ENCODE measurements around the gene SIAH3. TPM values are rescaled to one million over a fixed set of nuclear protein-coding genes. Genes with fewer than 3 reads are reported as not detected.

SIAH3 gene
- polyA plus RNA-seq, 1 experiment: not detected

GRCh38 chr13:45831851-45832250, 19.7 kb downstream of the SIAH3 start:
- no peak for TF ChIP-seq CTCF (IDR thresholded peaks at IDR 0.05; ENCODE audit: insufficient read depth, low read depth, low read length)
- H3K36me3 ChIP-seq (ENCODE audit: control insufficient read depth, insufficient read depth, low read length): no peaks in the 10 kb centered on the region
- ChIA-PET POLR2A (no interaction called here), CTCF (no interaction called here)
- H3K27me3 ChIP-seq (ENCODE audit: control insufficient read depth, insufficient read depth, low read length): no peaks in the 10 kb centered on the region
- no peak for DNase-seq (ENCODE audit: low read depth)
- H3K4me3 ChIP-seq (ENCODE audit: low read depth, low read length): no peak overlapping the region

DNA sequence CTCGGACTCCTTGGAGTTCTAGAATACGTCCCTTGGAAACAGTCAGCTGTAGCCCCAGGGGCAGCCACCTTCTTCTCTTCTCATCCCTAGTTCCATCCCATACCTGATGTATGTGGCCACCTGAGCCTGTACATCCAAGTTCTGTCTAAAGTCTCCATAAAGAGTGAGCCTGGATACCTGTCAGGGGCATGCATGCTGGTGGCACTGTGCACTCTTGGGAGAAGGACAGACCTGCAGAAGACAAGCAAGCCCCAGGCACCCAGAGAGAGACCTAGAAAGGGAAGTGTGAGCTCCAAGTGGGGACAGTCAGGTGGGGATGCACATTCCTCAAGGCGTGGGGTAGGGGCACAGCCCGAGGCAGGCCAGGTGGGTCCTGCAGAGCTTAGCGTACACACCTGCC, 21.4 kb downstream of the SIAH3 start:
- H3K4me3 ChIP-seq (ENCODE audit: low read depth, low read length): no peak overlapping the region
- no peak for DNase-seq (ENCODE audit: low read depth)
- POLR2A ChIA-PET: no interaction called here
- no peaks in the 10 kb centered on the region for H3K36me3 ChIP-seq (ENCODE audit: control insufficient read depth, insufficient read depth, low read length)
- TF ChIP-seq CTCF (IDR thresholded peaks at IDR 0.05; ENCODE audit: insufficient read depth, low read depth, low read length): no peak
- CTCF ChIA-PET: no interaction called here
- H3K27me3 ChIP-seq (ENCODE audit: control insufficient read depth, insufficient read depth, low read length): no peaks in the 10 kb centered on the region

DNA sequence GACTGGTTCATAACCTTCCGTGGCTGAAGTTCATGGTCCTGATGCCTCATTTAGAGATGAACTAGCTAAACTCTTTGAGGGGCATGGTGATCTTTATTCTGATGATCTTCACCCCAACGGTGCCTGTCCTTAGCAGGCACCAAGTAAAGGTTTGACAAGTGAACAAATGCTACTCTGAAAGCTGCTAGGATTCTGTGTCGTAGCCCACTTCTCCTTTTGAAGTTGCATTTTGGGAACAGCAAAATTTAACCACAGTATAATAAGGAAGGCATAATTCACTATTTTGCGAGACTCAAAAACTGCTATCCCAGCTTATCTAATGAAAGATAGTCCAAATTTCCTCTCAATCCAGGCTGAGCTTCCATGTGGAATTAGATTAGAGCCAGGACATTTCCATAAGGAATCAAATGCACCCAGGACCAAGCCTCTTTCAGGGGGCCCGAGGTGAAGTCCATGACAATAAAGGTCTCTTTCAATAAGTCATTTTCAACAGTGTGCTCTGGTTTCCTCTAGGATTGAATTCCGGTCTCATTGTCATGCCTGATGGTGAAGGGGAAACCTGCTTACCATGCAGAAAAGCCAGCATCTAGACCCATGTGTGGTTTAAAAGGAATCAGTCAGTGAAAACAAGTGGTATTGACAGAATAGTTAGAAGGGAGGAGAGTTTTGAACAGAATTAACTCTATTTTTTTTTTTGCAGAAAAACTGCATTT, 23.1 kb downstream of the SIAH3 start:
- POLR2A ChIA-PET: no interaction called here
- TF ChIP-seq CTCF (IDR thresholded peaks at IDR 0.05; ENCODE audit: insufficient read depth, low read depth, low read length): no peak
- CTCF ChIA-PET: no interaction called here
- no peaks in the 10 kb centered on the region for H3K27me3 ChIP-seq (ENCODE audit: control insufficient read depth, insufficient read depth, low read length)
- no peak overlapping the region for H3K4me3 ChIP-seq (ENCODE audit: low read depth, low read length)
- DNase-seq (ENCODE audit: low read depth): no peak
- H3K36me3 ChIP-seq (ENCODE audit: control insufficient read depth, insufficient read depth, low read length): no peaks in the 10 kb centered on the region

DNA sequence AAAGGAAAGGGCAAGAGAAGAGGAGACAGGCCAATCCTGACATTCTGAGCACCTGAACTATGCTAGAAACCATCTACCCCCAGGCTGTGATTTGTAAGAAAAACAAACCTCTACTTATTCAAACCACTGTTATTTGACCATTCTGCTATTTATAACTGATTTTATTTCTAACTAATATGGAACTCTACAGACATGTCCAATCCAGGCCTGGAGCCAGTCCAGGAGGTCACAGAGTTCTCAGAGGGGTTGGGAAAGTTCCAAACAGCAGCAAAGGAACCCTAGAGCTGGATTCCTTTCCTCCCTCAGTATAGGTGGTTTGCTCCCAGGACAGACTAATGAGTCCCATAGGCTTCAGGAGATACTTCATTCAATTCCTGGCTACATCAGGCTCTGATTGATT, 24.2 kb downstream of the SIAH3 start:
- TF ChIP-seq CTCF (IDR thresholded peaks at IDR 0.05; ENCODE audit: insufficient read depth, low read depth, low read length): no peak
- no peak for DNase-seq (ENCODE audit: low read depth)
- CTCF ChIA-PET: no interaction called here
- POLR2A ChIA-PET: no interaction called here
- Histone ChIP-seq H3K27me3 (ENCODE audit: control insufficient read depth, insufficient read depth, low read length) (no peaks in the 10 kb centered on the region), H3K4me3 (ENCODE audit: low read depth, low read length) (no peak overlapping the region), H3K36me3 (ENCODE audit: control insufficient read depth, insufficient read depth, low read length) (no peaks in the 10 kb centered on the region)

DNA sequence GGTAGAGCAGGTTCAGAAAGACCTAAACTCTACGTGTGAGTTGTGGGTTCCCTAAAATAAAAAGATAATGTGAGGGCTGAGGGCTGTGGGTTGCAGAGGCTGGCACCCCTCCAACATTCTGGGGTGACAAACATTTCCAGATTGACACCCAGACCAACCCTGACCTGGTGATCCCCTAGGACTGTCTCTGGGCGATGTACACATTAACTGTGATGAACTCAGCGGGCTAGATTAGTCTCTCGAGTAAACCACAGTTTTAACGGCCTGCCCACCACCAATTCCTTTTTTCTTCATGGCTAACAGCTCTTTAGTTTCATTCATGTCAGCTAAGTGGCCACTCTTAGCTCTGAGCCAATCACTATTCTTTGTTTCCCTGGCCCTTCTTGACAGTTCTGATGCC, 24.8 kb downstream of the SIAH3 start:
- H3K36me3 ChIP-seq (ENCODE audit: control insufficient read depth, insufficient read depth, low read length): no peaks in the 10 kb centered on the region
- no peak for DNase-seq (ENCODE audit: low read depth)
- CTCF ChIA-PET: no interaction called here
- H3K4me3 ChIP-seq (ENCODE audit: low read depth, low read length): no peak overlapping the region
- H3K27me3 ChIP-seq (ENCODE audit: control insufficient read depth, insufficient read depth, low read length): no peaks in the 10 kb centered on the region
- POLR2A ChIA-PET: no interaction called here
- TF ChIP-seq CTCF (IDR thresholded peaks at IDR 0.05; ENCODE audit: insufficient read depth, low read depth, low read length): no peak

All from BJ (cell line).